Endodermal cell (in vitro differentiated cells): Measurements from ENCODE around the gene ZNF831. TPM values are rescaled to one million over a fixed set of nuclear protein-coding genes. Genes with fewer than 3 reads are reported as not detected.

ENCODE experiments used
- DNase-seq: peaks from one replicate; pipeline ENCODE4 v3.0.0-alpha.2; 2017
- H3K27ac ChIP-seq: 2 replicates; pipeline ENCODE4 v1.5.1; 2013; ENCODE audit warnings: mild to moderate bottlenecking, low read depth, low read length, moderate library complexity
- H3K27me3 ChIP-seq: 2 replicates; pipeline ENCODE4 v1.6.1; 2013; ENCODE audit warnings: mild to moderate bottlenecking, low read length, moderate library complexity; ENCODE audit not compliant: insufficient read depth, control insufficient read depth, poor library complexity, severe bottlenecking
- H3K36me3 ChIP-seq: 2 replicates; pipeline ENCODE4 v1.7.0; 2013; ENCODE audit warnings: mild to moderate bottlenecking, low read length, moderate library complexity; ENCODE audit not compliant: control insufficient read depth, insufficient read depth
- H3K4me1 ChIP-seq: one replicate; pipeline ENCODE4 v1.7.0; 2013; ENCODE audit warnings: low read length; ENCODE audit not compliant: control insufficient read depth, insufficient read depth
- H3K4me3 ChIP-seq: 2 replicates; pipeline ENCODE4 v1.5.1; 2013; ENCODE audit warnings: mild to moderate bottlenecking, low read length, moderate library complexity
- H3K9ac ChIP-seq: 2 replicates; pipeline ENCODE4 v1.6.1; 2013; ENCODE audit warnings: mild to moderate bottlenecking, low read length, moderate library complexity; ENCODE audit not compliant: poor library complexity, severe bottlenecking; ENCODE audit errors: extremely low read depth
- H3K9me3 ChIP-seq: 2 replicates; pipeline ENCODE4 v1.6.1; 2013; ENCODE audit warnings: mild to moderate bottlenecking, low read length, moderate library complexity; ENCODE audit not compliant: control insufficient read depth
- H3K27ac Mint-ChIP-seq: 2 replicates; pipeline ENCODE4 v1.8.0; 2020; ENCODE audit warnings: mixed read lengths
- H3K27me3 Mint-ChIP-seq: 2 replicates; pipeline ENCODE4 v1.8.0; 2021; ENCODE audit warnings: mild to moderate bottlenecking, mixed read lengths; ENCODE audit not compliant: insufficient read depth
- H3K36me3 Mint-ChIP-seq: 2 replicates; pipeline ENCODE4 v1.8.0; 2020; ENCODE audit warnings: low read depth, mixed read lengths
- H3K4me1 Mint-ChIP-seq: 2 replicates; pipeline ENCODE4 v1.8.0; 2020; ENCODE audit warnings: mixed read lengths
- H3K4me3 Mint-ChIP-seq: 2 replicates; pipeline ENCODE4 v1.8.0; 2020; ENCODE audit warnings: mild to moderate bottlenecking, moderate library complexity, mixed read lengths
- H3K9me3 Mint-ChIP-seq: 2 replicates; pipeline ENCODE4 v1.8.0; 2020; ENCODE audit warnings: mild to moderate bottlenecking, mixed read lengths
- WGBS, 2 experiments: methylation state at CpG; one replicate each; pipeline versions ENCODE4 v1.1.5 to v1.1.7; 2013; ENCODE audit warnings: missing lambda C conversion rate in 2 of 2, mixed read lengths in 1 of 2; ENCODE audit not compliant: insufficient coverage in 1 of 2, insufficient read length in 1 of 2; 5-methylcytosine and 5-hydroxymethylcytosine counted together
- total RNA-seq, 2 donors: library from RNA; stranded (reverse); fragmentation: NEBNext Ultra II Directional in 1 of 2; extraction: Animal tissue kit (Norgen Biotek cat#: 25700) in 1 of 2; gene quantifications; 2 replicates in 1 of 2; 3 replicates in 1 of 2; pipeline ENCODE4 v1.2.1, GENCODE V29; 2021
- TF ChIP-seq, protein P1 (sequence below): fragments of 200-600 bp; sonication (generic); conservative IDR thresholded peaks from 2 replicates; pipeline ENCODE4 v1.5.0; 2021; ENCODE audit warnings: antibody characterized with exemption, mild to moderate bottlenecking

The ZNF831 gene
- total RNA-seq, 2 donors from 2014 or later, result not detected

DNA sequence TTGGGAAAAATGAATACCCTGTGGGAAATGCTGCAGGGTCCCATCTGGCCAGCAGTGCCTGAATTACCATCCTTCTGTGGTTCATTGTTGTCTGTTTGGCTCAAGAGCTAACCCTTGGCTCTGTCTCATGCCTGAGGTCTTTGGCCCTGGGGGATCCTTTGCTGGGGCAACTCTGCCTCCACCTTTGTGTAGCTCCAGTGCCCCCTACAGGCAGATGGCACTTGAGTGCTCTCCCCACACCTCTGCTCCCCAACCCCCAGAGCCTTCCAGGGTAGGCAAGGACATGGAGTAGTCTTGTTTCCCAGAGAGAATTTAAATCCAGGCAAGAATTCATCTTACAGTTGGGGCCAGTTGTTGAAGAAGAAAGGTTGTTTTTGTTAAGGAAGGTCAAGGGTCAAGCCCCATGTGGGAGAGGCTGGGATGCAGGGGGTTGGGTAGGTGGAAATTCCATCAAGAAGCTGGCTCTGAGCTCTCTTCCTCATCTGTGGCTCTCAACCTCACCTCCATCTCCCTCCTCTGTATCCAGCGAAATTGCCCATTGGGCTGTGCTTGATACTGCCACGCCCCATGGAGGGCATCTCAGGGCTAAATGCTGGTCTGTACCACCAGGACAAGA, 44.2 kb downstream of the ZNF831 start:
- no peak overlapping the region for H3K27ac Mint-ChIP-seq
- 86 to 93% methylated on average over 1 to 2 of the region's 2 CpGs for WGBS, 2 experiments

DNA sequence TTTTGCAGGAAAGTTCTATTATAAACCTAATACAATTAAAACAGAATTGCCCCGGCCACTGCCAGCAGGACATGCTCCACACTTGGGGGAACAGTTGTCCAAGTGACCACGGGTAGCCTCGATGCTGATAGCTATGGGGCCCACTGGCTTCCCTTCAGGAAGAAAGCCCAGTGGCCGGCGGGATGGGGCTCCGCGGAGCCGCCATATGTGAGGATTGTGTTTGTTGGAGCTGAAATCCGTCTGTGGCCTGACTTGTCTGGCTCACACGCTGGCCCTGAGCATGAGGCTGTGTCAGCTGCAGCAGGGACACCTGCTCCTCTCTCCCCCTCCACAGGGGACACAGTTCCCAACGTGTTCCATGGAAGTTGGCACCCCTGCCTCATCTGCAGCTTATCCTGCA, 46.6 kb downstream of the ZNF831 start:
- no peak overlapping the region for H3K27ac Mint-ChIP-seq
- H3K9ac ChIP-seq, result no peak overlapping the region
- H3K27ac ChIP-seq, result no peak overlapping the region
- H3K27me3 Mint-ChIP-seq, result peaks cover 23% of the 10 kb centered on the region
- H3K4me1 Mint-ChIP-seq, result peaks cover 11% of the 10 kb centered on the region
- 93 to 100% methylated on average over 2 to 11 of the region's 11 CpGs for WGBS, 2 experiments
- H3K36me3 ChIP-seq, result no peaks in the 10 kb centered on the region
- no peaks in the 10 kb centered on the region for H3K36me3 Mint-ChIP-seq
- peaks cover 10% of the 10 kb centered on the region for H3K4me1 ChIP-seq
- no peak for DNase-seq
- TF ChIP-seq, protein P1, sequence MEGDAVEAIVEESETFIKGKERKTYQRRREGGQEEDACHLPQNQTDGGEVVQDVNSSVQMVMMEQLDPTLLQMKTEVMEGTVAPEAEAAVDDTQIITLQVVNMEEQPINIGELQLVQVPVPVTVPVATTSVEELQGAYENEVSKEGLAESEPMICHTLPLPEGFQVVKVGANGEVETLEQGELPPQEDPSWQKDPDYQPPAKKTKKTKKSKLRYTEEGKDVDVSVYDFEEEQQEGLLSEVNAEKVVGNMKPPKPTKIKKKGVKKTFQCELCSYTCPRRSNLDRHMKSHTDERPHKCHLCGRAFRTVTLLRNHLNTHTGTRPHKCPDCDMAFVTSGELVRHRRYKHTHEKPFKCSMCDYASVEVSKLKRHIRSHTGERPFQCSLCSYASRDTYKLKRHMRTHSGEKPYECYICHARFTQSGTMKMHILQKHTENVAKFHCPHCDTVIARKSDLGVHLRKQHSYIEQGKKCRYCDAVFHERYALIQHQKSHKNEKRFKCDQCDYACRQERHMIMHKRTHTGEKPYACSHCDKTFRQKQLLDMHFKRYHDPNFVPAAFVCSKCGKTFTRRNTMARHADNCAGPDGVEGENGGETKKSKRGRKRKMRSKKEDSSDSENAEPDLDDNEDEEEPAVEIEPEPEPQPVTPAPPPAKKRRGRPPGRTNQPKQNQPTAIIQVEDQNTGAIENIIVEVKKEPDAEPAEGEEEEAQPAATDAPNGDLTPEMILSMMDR, result no peak
- H3K4me3 Mint-ChIP-seq, result no peak overlapping the region
- no peaks in the 10 kb centered on the region for H3K9me3 ChIP-seq
- no peaks in the 10 kb centered on the region for H3K9me3 Mint-ChIP-seq
- no peak overlapping the region for H3K4me3 ChIP-seq
- H3K27me3 ChIP-seq, result peaks cover 24% of the 10 kb centered on the region

More for the DNA sequence above, 44.2 kb downstream of the ZNF831 start:
- Mint-ChIP-seq H3K27me3 (peaks cover 26% of the 10 kb centered on the region), H3K9me3 (no peaks in the 10 kb centered on the region), H3K4me3 (no peak overlapping the region), H3K4me1 (peaks cover 18% of the 10 kb centered on the region), H3K36me3 (no peaks in the 10 kb centered on the region)
- Histone ChIP-seq H3K4me1 (peaks cover 7% of the 10 kb centered on the region), H3K4me3 (no peak overlapping the region), H3K9ac (no peak overlapping the region), H3K27ac (no peak overlapping the region), H3K9me3 (no peaks in the 10 kb centered on the region), H3K27me3 (peaks cover 13% of the 10 kb centered on the region), H3K36me3 (no peaks in the 10 kb centered on the region)
- peak; percentile 95 for DNase-seq
- TF ChIP-seq, protein P1, result peak; percentile 94

DNA sequence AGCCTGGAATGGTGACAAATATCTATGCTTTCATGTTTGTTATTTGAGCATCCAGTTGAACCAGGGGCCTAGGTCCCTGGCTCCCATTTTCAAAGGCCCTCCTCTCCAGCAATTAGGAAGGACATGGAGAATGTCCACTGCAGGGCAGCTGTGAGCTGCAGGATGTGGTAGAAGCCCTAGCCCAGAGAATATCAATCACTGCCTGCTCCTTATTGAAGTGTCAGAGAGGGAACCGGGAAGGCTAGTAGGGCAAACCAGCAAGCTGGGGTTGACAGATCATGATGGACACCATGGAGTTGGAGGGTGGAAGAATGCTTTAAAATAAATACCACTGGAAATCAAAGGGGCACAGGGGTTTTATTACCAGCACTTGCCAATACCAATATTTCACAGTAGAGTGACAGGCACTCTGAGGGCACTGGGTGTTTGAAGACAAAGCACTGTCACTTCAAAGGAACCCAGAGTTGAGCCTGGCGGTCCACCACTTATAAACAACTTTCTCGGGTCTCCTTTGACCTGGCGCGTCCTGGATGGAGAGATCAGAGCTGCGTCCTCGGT, 47.7 kb downstream of the ZNF831 start:
- WGBS, 2 experiments, result 48 to 92% methylated on average over 2 to 7 of the region's 7 CpGs

More for the DNA sequence above, 47.7 kb downstream of the ZNF831 start:
- H3K4me3 ChIP-seq, result no peak overlapping the region
- H3K36me3 ChIP-seq, result no peaks in the 10 kb centered on the region
- Mint-ChIP-seq H3K27me3 (peaks cover 23% of the 10 kb centered on the region), H3K36me3 (no peaks in the 10 kb centered on the region), H3K4me1 (peaks cover 17% of the 10 kb centered on the region), H3K9me3 (no peaks in the 10 kb centered on the region), H3K4me3 (no peak overlapping the region), H3K27ac (no peak overlapping the region)
- no peak for DNase-seq
- peaks cover 17% of the 10 kb centered on the region for H3K4me1 ChIP-seq
- H3K27me3 ChIP-seq, result peaks cover 26% of the 10 kb centered on the region
- H3K27ac ChIP-seq, result no peak overlapping the region
- TF ChIP-seq, protein P1, result no peak
- no peaks in the 10 kb centered on the region for H3K9me3 ChIP-seq
- H3K9ac ChIP-seq, result no peak overlapping the region
